Gastrocnemius medialis (tissue), 4 donors: ENCODE data around the gene FOXF2. TPM values are rescaled to one million over a fixed set of nuclear protein-coding genes. Genes with fewer than 3 reads are reported as not detected.
"Not testable (repeated sequence)": the region's sequence is repeated elsewhere in the genome, so short reads cannot be mapped to it uniquely, and the experiment has no call there.

Experiments used
- ATAC-seq, 2 donors: fragments of 150-250 bp; one replicate each; pipeline ENCODE4 v1.9.1; 2016
- DNase-seq, 2 donors: peaks; one replicate each; pipeline ENCODE4 v3.0.0-alpha.2; 2019
- H3K27ac ChIP-seq, 4 donors: fragments of 200-600 bp; sonication (generic); 1 replicate in 1 of 4; 2 replicates in 3 of 4; pipeline ENCODE4 v1.5.1; 2016 to 2018; ENCODE audit warnings: mild to moderate bottlenecking in 2 of 4, moderate library complexity in 1 of 4
- H3K27me3 ChIP-seq, 3 donors: fragments of 200-600 bp; sonication (generic) in 2 of 3; 1 replicate in 1 of 3; 2 replicates in 2 of 3; pipeline versions ENCODE4 v1.5.1 to v1.6.0; 2016 to 2019; ENCODE audit warnings: mild to moderate bottlenecking in 1 of 3, moderate library complexity in 1 of 3
- H3K36me3 ChIP-seq, 2 donors: fragments of 200-600 bp; sonication (generic) in 1 of 2; one replicate each; pipeline ENCODE4 v1.5.1; 2017 to 2018
- H3K4me1 ChIP-seq, 2 donors: fragments of 200-600 bp; sonication (generic) in 1 of 2; one replicate each; pipeline ENCODE4 v1.5.1; 2016 to 2017; ENCODE audit warnings: mild to moderate bottlenecking in 2 of 2
- H3K4me3 ChIP-seq, 4 donors: fragments of 200-600 bp; sonication (generic) in 3 of 4; 1 replicate in 1 of 4; 2 replicates in 3 of 4; pipeline ENCODE4 v1.5.1; 2016 to 2019; ENCODE audit warnings: mild to moderate bottlenecking in 2 of 4
- H3K9me3 ChIP-seq, 3 donors: fragments of 200-600 bp; sonication (generic) in 2 of 3; 1 replicate in 1 of 3; 2 replicates in 2 of 3; pipeline ENCODE4 v1.5.1; 2016 to 2019
- POLR2A ChIP-seq, 2 donors: fragments of 450-650 bp; IDR thresholded peaks; one replicate each; pipeline ENCODE4 v1.6.1; 2017; ENCODE audit warnings: antibody characterized with exemption in 2 of 2, mild to moderate bottlenecking in 2 of 2, moderate library complexity in 2 of 2
- in situ Hi-C, 4 donors: fragments of 200-750 bp; cut with MboI; loops; one replicate each; pipeline versions ENCODE4 v1.15.0 to v1.8.0; 2017; ENCODE audit warnings: low sequenced_read_pairs in 4 of 4
- intact Hi-C: fragments of 100-400 bp; cut with DNase I; formaldehyde crosslinking; loops from one replicate; pipeline ENCODE4 v1.15.1; 2023; ENCODE audit warnings: low total_unique reads
- total RNA-seq, 4 donors: library from RNA; depleted of rRNA; stranded (reverse); fragments of >200 nt; gene quantifications; one replicate each; pipeline versions ENCODE4 v1.1.0 to v1.2.3, GENCODE V29; 2016
- TF ChIP-seq, protein P1 (sequence below), 5 experiments: fragments of 450-650 bp in 3 of 5; fragments of 200-600 bp in 2 of 5; sonication (generic) in 2 of 5; IDR thresholded peaks in 4 of 5; conservative IDR thresholded peaks in 1 of 5; 1 replicate in 4 of 5; 2 replicates in 1 of 5; pipeline ENCODE4 v1.5.1; 2016 to 2019; ENCODE audit warnings: antibody characterized with exemption in 5 of 5, mild to moderate bottlenecking in 3 of 5, moderate library complexity in 3 of 5

Gene FOXF2
- total RNA-seq, 4 donors from 2014 or later: 0.31 to 2.2 (median 1.1) TPM

DNA sequence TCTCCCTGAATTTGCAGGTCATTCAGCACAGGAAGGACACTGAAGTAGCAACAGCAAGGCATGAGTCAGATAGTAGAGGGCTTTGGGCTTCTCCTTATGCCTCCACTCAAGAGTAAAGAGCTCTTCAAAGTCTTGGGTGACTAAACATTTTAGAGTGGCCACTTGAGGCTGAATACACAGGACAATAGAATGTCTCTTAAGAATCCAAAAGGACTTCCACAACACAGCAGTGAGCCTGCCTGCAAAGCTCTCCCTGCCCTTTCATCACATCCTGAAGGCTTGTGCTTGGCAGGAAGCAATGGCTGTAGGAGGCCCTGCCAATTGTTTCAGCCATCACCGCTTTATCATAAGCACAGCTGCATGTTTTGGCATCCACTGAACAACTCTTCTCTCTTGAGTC lies 40.7 kb upstream of the FOXF2 start:
- no peak for ATAC-seq
- peak in 1 of 2 donors; percentile 27 for DNase-seq
- no peak overlapping the region for H3K27ac ChIP-seq
- peaks cover 0 to 18% (median 0%) of the 10 kb centered on the region in 3 donors for H3K9me3 ChIP-seq
- in situ Hi-C loops: no loop called here
- no peaks in the 10 kb centered on the region for H3K4me1 ChIP-seq
- no peak overlapping the region for H3K4me3 ChIP-seq
- intact Hi-C loops: no loop called here
- H3K36me3 ChIP-seq: no peaks in the 10 kb centered on the region
- H3K27me3 ChIP-seq: peaks cover 0 to 4% (median 3%) of the 10 kb centered on the region in 3 donors
- TF ChIP-seq, protein P1, sequence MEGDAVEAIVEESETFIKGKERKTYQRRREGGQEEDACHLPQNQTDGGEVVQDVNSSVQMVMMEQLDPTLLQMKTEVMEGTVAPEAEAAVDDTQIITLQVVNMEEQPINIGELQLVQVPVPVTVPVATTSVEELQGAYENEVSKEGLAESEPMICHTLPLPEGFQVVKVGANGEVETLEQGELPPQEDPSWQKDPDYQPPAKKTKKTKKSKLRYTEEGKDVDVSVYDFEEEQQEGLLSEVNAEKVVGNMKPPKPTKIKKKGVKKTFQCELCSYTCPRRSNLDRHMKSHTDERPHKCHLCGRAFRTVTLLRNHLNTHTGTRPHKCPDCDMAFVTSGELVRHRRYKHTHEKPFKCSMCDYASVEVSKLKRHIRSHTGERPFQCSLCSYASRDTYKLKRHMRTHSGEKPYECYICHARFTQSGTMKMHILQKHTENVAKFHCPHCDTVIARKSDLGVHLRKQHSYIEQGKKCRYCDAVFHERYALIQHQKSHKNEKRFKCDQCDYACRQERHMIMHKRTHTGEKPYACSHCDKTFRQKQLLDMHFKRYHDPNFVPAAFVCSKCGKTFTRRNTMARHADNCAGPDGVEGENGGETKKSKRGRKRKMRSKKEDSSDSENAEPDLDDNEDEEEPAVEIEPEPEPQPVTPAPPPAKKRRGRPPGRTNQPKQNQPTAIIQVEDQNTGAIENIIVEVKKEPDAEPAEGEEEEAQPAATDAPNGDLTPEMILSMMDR (IDR thresholded peaks at IDR 0.05 in 4 of 5, conservative IDR thresholded peaks at IDR 0.05 in 1 of 5): no peak

DNA sequence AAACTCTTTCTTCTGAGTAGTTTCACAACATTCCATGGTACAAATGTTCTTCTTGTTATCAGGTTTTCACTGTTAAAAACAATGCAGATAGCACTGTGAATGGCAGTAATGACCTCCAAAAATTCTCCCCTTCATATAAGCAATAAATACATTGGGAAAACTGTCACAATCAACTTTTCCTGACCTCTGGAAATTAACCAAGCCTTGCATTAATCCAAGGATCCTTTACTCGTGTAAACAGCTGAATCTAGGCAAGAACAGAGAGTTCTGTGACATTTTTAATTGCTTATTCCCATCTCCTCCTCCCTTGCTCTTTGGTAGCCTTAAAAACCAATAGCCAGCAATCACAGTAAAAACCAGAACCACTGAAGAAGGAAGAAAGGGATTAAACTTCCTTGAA lies 39.7 kb upstream of the FOXF2 start:
- no peak overlapping the region for H3K27ac ChIP-seq
- in situ Hi-C loops: no loop called here

DNA sequence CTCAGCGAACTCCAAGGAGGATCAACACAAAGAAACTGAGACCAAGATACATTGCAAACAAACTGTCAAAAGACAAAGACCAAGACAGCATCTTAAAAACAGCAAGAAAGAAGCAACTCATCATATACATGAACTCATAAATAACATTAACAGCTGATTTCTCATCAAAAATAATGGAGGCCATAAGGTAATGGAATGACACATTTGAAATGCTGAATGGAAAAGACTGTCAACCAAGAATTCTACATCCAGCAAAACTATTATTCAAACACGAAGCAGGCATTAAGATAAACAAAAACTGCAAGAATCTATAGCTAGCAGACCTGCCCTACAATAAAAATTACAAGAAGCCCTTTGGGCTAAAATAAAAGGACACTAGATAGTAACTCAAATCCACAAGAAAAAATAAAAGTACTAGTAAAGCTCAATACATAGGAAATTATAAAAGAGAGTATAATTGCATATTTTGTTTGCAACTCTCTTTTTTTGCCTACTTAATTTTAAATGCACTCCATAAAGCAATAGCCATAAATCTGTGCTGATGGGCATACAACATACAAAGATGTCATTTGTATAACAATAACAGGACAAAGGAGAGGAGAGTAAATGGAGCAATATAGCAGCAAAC lies 37.9 kb upstream of the FOXF2 start:
- intact Hi-C loops: no loop called here
- H3K4me1 ChIP-seq: no peaks in the 10 kb centered on the region
- peaks cover 0 to 9% (median 0%) of the 10 kb centered on the region in 3 donors for H3K9me3 ChIP-seq
- H3K36me3 ChIP-seq: no peaks in the 10 kb centered on the region
- DNase-seq (no peak), ATAC-seq (no peak)
- no peak overlapping the region for H3K27ac ChIP-seq
- peaks cover 0 to 3% (median 2%) of the 10 kb centered on the region in 3 donors for H3K27me3 ChIP-seq
- in situ Hi-C loops: no loop called here
- no peak overlapping the region for H3K4me3 ChIP-seq
- TF ChIP-seq, protein P1 (IDR thresholded peaks at IDR 0.05 in 4 of 5, conservative IDR thresholded peaks at IDR 0.05 in 1 of 5): no peak
- TF ChIP-seq POLR2A (IDR thresholded peaks at IDR 0.05): no peak

More for the DNA sequence above, 39.7 kb upstream of the FOXF2 start:
- H3K27me3 ChIP-seq: peaks cover 0 to 4% (median 3%) of the 10 kb centered on the region in 3 donors
- ATAC-seq (no peak), DNase-seq (no peak)
- no peaks in the 10 kb centered on the region for H3K4me1 ChIP-seq
- intact Hi-C loops: no loop called here
- no peak overlapping the region for H3K4me3 ChIP-seq
- no peaks in the 10 kb centered on the region for H3K36me3 ChIP-seq
- no peak for TF ChIP-seq POLR2A (IDR thresholded peaks at IDR 0.05)
- TF ChIP-seq, protein P1 (IDR thresholded peaks at IDR 0.05 in 4 of 5, conservative IDR thresholded peaks at IDR 0.05 in 1 of 5): no peak
- peaks cover 0 to 11% (median 0%) of the 10 kb centered on the region in 3 donors for H3K9me3 ChIP-seq

DNA sequence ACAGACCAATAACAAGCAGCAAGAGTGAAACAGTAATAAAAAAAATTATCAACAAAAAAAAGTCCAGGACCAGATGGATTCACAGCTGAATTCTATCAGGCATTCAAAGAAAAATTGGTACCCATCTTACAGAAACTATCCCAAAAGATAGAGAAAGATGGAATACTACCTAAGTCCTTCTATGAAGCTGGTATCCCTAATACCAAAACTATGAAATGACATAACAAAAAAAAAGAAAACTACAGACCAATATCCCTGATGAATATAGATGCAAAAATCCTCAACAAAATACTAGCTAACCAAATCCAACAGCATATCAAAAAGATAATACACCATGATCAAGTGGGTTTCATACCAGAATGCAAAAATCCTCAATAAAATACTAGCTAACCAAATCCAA lies 34.3 kb upstream of the FOXF2 start:
- H3K27me3 ChIP-seq, H3K27ac ChIP-seq, DNase-seq, ATAC-seq, H3K4me1 ChIP-seq, H3K4me3 ChIP-seq, intact Hi-C loops, H3K36me3 ChIP-seq, in situ Hi-C loops, H3K9me3 ChIP-seq: not testable (repeated sequence)

DNA sequence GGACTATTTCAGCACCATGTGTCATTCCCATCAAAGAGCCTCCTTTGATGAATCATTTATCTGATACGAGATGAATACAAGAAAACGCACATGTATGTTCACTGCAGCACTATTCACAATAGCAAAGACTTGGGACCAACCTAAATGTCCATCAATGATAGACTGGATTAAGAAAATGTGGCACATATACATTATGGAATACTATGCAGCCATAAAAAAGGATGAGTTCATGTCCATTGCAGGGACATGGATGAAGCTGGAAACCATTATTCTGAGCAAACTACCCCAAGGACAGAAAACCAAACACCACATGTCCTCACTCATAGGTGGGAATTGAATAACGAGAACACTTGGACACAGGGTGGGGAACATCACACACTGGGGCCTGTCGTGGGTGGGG lies 27.7 kb upstream of the FOXF2 start:
- ATAC-seq, intact Hi-C loops: not testable (repeated sequence)

DNA sequence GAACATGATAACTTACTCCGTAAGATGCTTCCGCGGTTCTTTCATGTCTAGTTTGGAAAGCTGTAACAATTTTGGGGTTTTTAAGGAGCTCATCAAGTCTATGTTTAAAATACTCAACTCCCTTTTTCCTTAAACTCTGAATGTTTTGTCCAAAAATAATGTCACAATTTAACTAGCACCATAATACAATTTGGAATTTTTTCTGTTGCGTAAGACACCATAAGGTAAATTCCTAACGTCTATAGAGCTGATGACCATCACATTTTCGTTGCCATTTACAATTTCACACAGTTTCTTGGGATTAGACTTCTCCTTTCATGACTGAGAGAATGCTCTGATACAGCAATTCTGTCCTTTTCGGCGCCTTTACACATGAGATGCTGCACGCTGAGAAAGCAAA lies 26.7 kb upstream of the FOXF2 start:
- in situ Hi-C loops (no loop called here), intact Hi-C loops (no loop called here)
- Histone ChIP-seq H3K27ac (peak overlapping the region in 1 of 4 donors; percentile 22), H3K4me3 (no peak overlapping the region), H3K27me3 (no peaks in the 10 kb centered on the region), H3K9me3 (no peaks in the 10 kb centered on the region), H3K36me3 (no peaks in the 10 kb centered on the region), H3K4me1 (no peaks in the 10 kb centered on the region)
- ATAC-seq: no peak
- no peak for TF ChIP-seq POLR2A (IDR thresholded peaks at IDR 0.05)
- TF ChIP-seq, protein P1 (IDR thresholded peaks at IDR 0.05 in 4 of 5, conservative IDR thresholded peaks at IDR 0.05 in 1 of 5): no peak
- no peak for DNase-seq

More for the DNA sequence above, 27.7 kb upstream of the FOXF2 start:
- H3K27ac ChIP-seq, in situ Hi-C loops, DNase-seq, H3K36me3 ChIP-seq, H3K9me3 ChIP-seq, H3K4me1 ChIP-seq, H3K4me3 ChIP-seq, H3K27me3 ChIP-seq: not testable (repeated sequence)
